Endodermal cell (in vitro differentiated cells): ENCODE results near the gene CACFD1. TPM values are rescaled to one million over a fixed set of nuclear protein-coding genes. Genes with fewer than 3 reads are reported as not detected.

Experiments used
- DNase-seq: peaks from one replicate; pipeline ENCODE4 v3.0.0-alpha.2; 2017
- H3K27ac ChIP-seq: 2 replicates; pipeline ENCODE4 v1.5.1; 2013; ENCODE audit warnings: mild to moderate bottlenecking, low read depth, low read length, moderate library complexity
- H3K27me3 ChIP-seq: 2 replicates; pipeline ENCODE4 v1.6.1; 2013; ENCODE audit warnings: mild to moderate bottlenecking, low read length, moderate library complexity; ENCODE audit not compliant: insufficient read depth, control insufficient read depth, poor library complexity, severe bottlenecking
- H3K36me3 ChIP-seq: 2 replicates; pipeline ENCODE4 v1.7.0; 2013; ENCODE audit warnings: mild to moderate bottlenecking, low read length, moderate library complexity; ENCODE audit not compliant: control insufficient read depth, insufficient read depth
- H3K4me1 ChIP-seq: one replicate; pipeline ENCODE4 v1.7.0; 2013; ENCODE audit warnings: low read length; ENCODE audit not compliant: control insufficient read depth, insufficient read depth
- H3K4me3 ChIP-seq: 2 replicates; pipeline ENCODE4 v1.5.1; 2013; ENCODE audit warnings: mild to moderate bottlenecking, low read length, moderate library complexity
- H3K9ac ChIP-seq: 2 replicates; pipeline ENCODE4 v1.6.1; 2013; ENCODE audit warnings: mild to moderate bottlenecking, low read length, moderate library complexity; ENCODE audit not compliant: poor library complexity, severe bottlenecking; ENCODE audit errors: extremely low read depth
- H3K9me3 ChIP-seq: 2 replicates; pipeline ENCODE4 v1.6.1; 2013; ENCODE audit warnings: mild to moderate bottlenecking, low read length, moderate library complexity; ENCODE audit not compliant: control insufficient read depth
- H3K27ac Mint-ChIP-seq: 2 replicates; pipeline ENCODE4 v1.8.0; 2020; ENCODE audit warnings: mixed read lengths
- H3K27me3 Mint-ChIP-seq: 2 replicates; pipeline ENCODE4 v1.8.0; 2021; ENCODE audit warnings: mild to moderate bottlenecking, mixed read lengths; ENCODE audit not compliant: insufficient read depth
- H3K36me3 Mint-ChIP-seq: 2 replicates; pipeline ENCODE4 v1.8.0; 2020; ENCODE audit warnings: low read depth, mixed read lengths
- H3K4me1 Mint-ChIP-seq: 2 replicates; pipeline ENCODE4 v1.8.0; 2020; ENCODE audit warnings: mixed read lengths
- H3K4me3 Mint-ChIP-seq: 2 replicates; pipeline ENCODE4 v1.8.0; 2020; ENCODE audit warnings: mild to moderate bottlenecking, moderate library complexity, mixed read lengths
- H3K9me3 Mint-ChIP-seq: 2 replicates; pipeline ENCODE4 v1.8.0; 2020; ENCODE audit warnings: mild to moderate bottlenecking, mixed read lengths
- WGBS, 2 experiments: methylation state at CpG; one replicate each; pipeline versions ENCODE4 v1.1.5 to v1.1.7; 2013; ENCODE audit warnings: missing lambda C conversion rate in 2 of 2, mixed read lengths in 1 of 2; ENCODE audit not compliant: insufficient coverage in 1 of 2, insufficient read length in 1 of 2; 5-methylcytosine and 5-hydroxymethylcytosine counted together
- total RNA-seq, 2 donors: library from RNA; stranded (reverse); fragmentation: NEBNext Ultra II Directional in 1 of 2; extraction: Animal tissue kit (Norgen Biotek cat#: 25700) in 1 of 2; gene quantifications; 2 replicates in 1 of 2; 3 replicates in 1 of 2; pipeline ENCODE4 v1.2.1, GENCODE V29; 2021
- TF ChIP-seq, protein P1 (sequence below): fragments of 200-600 bp; sonication (generic); conservative IDR thresholded peaks from 2 replicates; pipeline ENCODE4 v1.5.0; 2021; ENCODE audit warnings: antibody characterized with exemption, mild to moderate bottlenecking

Gene CACFD1
- total RNA-seq, 2 donors from 2014 or later, result 30.6 to 35.0 TPM

DNA sequence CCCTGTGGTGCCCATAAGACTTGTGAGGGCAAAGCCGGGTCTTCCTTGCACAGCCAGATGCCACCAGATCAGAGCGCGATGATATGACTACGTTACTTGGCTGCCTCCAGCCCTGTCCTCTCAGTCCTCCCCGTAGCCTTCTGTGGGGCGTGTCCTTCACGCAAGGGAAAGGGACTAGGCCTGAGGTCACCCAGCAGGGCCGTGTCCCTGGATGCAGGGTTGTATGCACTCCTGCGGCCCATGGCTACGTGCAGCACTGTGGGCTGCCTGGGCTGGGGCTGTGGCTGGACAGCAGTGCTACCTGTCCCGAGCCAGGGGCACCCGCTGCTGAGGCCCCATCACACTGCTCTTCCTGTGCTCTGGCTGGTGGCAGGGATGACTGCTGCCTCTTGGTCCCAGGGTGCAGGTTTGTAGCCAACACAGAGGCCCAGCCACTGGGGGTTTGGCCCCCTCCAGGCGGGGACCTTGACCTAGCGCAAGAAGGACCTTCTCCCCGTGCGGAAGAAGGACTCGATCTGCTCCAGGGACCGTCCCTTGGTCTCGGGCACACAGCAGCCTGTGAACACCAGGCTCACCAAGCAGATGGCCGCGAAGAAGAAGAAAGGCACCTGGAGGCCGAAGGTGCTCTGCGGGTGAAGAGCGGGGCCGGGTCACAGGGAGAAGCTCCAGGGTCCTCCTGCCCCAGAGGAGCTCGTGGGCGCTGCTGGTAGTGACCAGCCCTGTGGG lies 11.9 kb downstream of the CACFD1 start:
- peaks cover 11% of the 10 kb centered on the region for H3K36me3 ChIP-seq
- H3K27me3 Mint-ChIP-seq, result no peaks in the 10 kb centered on the region
- H3K27ac ChIP-seq, result peak overlapping the region; percentile 49
- H3K27me3 ChIP-seq, result no peaks in the 10 kb centered on the region
- no peak overlapping the region for H3K4me3 Mint-ChIP-seq
- H3K9me3 ChIP-seq, result no peaks in the 10 kb centered on the region
- TF ChIP-seq, protein P1, sequence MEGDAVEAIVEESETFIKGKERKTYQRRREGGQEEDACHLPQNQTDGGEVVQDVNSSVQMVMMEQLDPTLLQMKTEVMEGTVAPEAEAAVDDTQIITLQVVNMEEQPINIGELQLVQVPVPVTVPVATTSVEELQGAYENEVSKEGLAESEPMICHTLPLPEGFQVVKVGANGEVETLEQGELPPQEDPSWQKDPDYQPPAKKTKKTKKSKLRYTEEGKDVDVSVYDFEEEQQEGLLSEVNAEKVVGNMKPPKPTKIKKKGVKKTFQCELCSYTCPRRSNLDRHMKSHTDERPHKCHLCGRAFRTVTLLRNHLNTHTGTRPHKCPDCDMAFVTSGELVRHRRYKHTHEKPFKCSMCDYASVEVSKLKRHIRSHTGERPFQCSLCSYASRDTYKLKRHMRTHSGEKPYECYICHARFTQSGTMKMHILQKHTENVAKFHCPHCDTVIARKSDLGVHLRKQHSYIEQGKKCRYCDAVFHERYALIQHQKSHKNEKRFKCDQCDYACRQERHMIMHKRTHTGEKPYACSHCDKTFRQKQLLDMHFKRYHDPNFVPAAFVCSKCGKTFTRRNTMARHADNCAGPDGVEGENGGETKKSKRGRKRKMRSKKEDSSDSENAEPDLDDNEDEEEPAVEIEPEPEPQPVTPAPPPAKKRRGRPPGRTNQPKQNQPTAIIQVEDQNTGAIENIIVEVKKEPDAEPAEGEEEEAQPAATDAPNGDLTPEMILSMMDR, result no peak
- no peak for DNase-seq
- no peaks in the 10 kb centered on the region for H3K4me1 Mint-ChIP-seq
- no peaks in the 10 kb centered on the region for H3K9me3 Mint-ChIP-seq
- no peak overlapping the region for H3K9ac ChIP-seq
- H3K36me3 Mint-ChIP-seq, result peaks cover 10% of the 10 kb centered on the region
- no peak overlapping the region for H3K27ac Mint-ChIP-seq
- 93 to 95% methylated on average over 25 to 27 of the region's 27 CpGs for WGBS, 2 experiments
- no peak overlapping the region for H3K4me3 ChIP-seq
- H3K4me1 ChIP-seq, result no peaks in the 10 kb centered on the region

GRCh38 chr9:133472277-133472645 lies 12.5 kb downstream of the CACFD1 start:
- Histone ChIP-seq H3K4me1 (no peaks in the 10 kb centered on the region), H3K4me3 (no peak overlapping the region), H3K27me3 (no peaks in the 10 kb centered on the region), H3K9me3 (no peaks in the 10 kb centered on the region), H3K27ac (no peak overlapping the region), H3K9ac (no peak overlapping the region), H3K36me3 (peaks cover 6% of the 10 kb centered on the region)
- no peak for DNase-seq
- Mint-ChIP-seq H3K36me3 (peaks cover 10% of the 10 kb centered on the region), H3K4me1 (no peaks in the 10 kb centered on the region), H3K27ac (no peak overlapping the region), H3K4me3 (no peak overlapping the region), H3K9me3 (no peaks in the 10 kb centered on the region), H3K27me3 (no peaks in the 10 kb centered on the region)
- TF ChIP-seq, protein P1, result no peak
- 93 to 100% methylated on average over 4 to 11 of the region's 11 CpGs for WGBS, 2 experiments

DNA sequence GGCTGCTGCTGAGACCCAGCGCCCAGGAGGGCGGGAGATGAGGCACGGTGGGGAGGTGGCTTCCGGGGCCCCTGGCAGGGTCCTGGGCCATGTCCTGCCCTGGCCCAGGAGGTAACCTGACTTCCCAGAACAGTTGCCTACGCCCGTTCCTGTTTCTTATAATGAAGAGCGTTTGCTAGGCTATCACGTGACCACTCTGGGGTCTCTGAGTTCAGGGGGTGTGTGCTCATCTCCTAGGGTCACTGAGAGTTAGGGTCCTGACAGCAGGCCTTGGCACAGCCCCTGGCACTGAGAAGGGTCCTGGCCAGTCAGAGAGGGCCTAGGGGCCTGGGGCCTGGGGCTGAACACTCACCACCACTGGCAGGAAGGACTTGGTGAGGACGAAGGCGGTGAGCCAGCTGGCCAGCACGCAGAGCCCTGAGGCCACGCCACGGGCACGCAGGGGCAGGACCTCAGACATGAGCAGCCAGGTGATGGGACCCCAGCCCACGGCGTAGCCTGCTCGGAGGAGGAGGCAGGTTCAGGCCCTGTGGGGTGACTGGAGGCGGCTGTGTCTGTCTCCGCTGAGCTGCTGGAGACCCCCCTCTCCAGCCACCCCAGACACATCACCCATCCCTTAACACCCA lies 13.1 kb downstream of the CACFD1 start:
- H3K36me3 Mint-ChIP-seq, result peaks cover 10% of the 10 kb centered on the region
- peaks cover 3% of the 10 kb centered on the region for H3K4me1 Mint-ChIP-seq
- Histone ChIP-seq H3K9ac (no peak overlapping the region), H3K27me3 (no peaks in the 10 kb centered on the region), H3K4me1 (peaks cover 2% of the 10 kb centered on the region), H3K4me3 (no peak overlapping the region), H3K36me3 (peaks cover 6% of the 10 kb centered on the region), H3K27ac (no peak overlapping the region), H3K9me3 (no peaks in the 10 kb centered on the region)
- H3K4me3 Mint-ChIP-seq, result no peak overlapping the region
- no peaks in the 10 kb centered on the region for H3K27me3 Mint-ChIP-seq
- peak overlapping the region; percentile 44 for H3K27ac Mint-ChIP-seq
- H3K9me3 Mint-ChIP-seq, result no peaks in the 10 kb centered on the region
- 94 to 95% methylated on average over 12 to 19 of the region's 19 CpGs for WGBS, 2 experiments
- TF ChIP-seq, protein P1, result no peak
- no peak for DNase-seq
